Ramos (cell line): ENCODE measurements around the gene DAZAP1.
"Not testable (repeated sequence)": the region's sequence is repeated elsewhere in the genome, so short reads cannot be mapped to it uniquely, and the experiment has no call there.

Source experiments
- in situ Hi-C: fragments of 300-500 bp; cut with MboI; formaldehyde crosslinking; loops from one replicate; pipeline ENCODE4 v1.14.3; 2022; ENCODE audit warnings: low sequenced_read_pairs; ENCODE audit not compliant: unreplicated experiment

The DAZAP1 gene

GRCh38 chr19:1438933-1439354, 31.6 kb downstream of the DAZAP1 start:
- in situ Hi-C loops, result no loop called here

- in situ Hi-C loops, result not testable (repeated sequence)
These were observed 32.4 kb downstream of the DAZAP1 start for GRCh38 chr19:1439525-1440417.

GRCh38 chr19:1440418-1440801, 33.0 kb downstream of the DAZAP1 start:
- in situ Hi-C loops, result no loop called here

DNA sequence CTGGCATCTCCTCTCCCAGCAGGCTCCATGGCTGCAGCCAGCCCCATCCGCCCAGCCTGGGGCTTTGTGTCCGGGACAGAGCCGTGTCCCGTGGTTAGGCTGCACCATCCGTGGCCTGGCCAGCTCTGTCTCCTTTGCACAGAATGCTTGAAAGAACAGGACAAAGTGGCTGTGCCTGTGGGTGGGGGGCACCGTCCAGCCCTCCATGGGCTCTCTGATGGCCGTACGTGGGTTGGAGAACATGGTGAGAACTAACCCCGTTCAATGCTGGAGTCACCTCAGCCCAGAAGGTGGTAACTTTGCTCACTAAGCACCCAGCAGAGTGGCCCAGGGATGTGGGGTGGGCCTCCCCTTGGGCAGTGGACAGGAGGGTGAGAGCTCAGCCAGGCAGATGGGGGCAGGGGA, 33.6 kb downstream of the DAZAP1 start:
- in situ Hi-C loops, result no loop called here

- in situ Hi-C loops, result no loop called here
These were observed 34.5 kb downstream of the DAZAP1 start for GRCh38 chr19:1441677-1442438.

GRCh38 chr19:1445185-1445931, 38.0 kb downstream of the DAZAP1 start:
- in situ Hi-C loops, result no loop called here

- in situ Hi-C loops, result no loop called here
These were observed 38.7 kb downstream of the DAZAP1 start for GRCh38 chr19:1445932-1446712.

DNA sequence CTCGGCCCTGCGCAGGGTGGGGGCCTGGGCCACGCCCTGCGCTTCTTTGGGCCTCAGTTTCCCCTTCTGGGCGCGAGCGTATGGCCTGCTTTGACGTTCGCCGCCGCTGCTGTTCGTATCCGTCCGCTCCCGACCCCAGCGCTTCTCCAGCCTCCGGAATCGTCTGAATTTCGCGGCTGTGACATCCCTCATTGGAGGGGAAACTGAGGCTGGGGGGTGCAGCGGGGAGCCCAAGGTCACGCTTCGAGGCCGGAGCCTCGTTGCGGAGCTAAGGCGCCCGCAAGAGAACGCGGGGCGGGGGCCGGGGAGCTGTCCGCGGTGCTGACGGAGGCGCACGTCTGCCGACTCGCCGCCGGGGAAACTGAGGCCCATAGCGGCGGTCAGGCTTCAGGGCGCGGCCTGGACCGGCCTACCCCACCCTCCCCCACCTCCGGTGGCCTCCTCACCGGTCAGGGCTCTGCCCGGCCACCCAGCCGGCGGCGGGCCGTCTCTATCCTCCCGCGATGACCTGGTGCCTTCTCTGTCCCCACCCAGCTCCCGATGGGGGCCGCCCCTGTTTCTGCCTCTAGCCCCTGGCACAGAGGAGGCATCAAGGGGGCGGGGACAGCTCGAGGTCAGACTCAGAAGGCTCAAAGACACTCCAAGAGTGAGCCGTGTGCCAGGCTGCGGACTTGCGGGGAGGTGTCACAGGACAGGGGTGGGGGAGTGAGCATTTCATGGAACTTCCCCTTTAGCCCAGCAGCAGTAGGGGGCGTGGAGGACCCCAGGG, 39.5 kb downstream of the DAZAP1 start:
- in situ Hi-C loops, result no loop called here

GRCh38 chr19:1447504-1447903, 40.1 kb downstream of the DAZAP1 start:
- in situ Hi-C loops, result no loop called here

GRCh38 chr19:1447944-1448343, 40.6 kb downstream of the DAZAP1 start:
- in situ Hi-C loops, result no loop called here

GRCh38 chr19:1449467-1450442, 42.4 kb downstream of the DAZAP1 start, which contains the start of gene APC2:
Gene APC2, plus strand, starts transcription at chr19:1450121. Its CDS starts 2,881 bp downstream, at chr19:1453002.
- in situ Hi-C loops, result no loop called here

DNA sequence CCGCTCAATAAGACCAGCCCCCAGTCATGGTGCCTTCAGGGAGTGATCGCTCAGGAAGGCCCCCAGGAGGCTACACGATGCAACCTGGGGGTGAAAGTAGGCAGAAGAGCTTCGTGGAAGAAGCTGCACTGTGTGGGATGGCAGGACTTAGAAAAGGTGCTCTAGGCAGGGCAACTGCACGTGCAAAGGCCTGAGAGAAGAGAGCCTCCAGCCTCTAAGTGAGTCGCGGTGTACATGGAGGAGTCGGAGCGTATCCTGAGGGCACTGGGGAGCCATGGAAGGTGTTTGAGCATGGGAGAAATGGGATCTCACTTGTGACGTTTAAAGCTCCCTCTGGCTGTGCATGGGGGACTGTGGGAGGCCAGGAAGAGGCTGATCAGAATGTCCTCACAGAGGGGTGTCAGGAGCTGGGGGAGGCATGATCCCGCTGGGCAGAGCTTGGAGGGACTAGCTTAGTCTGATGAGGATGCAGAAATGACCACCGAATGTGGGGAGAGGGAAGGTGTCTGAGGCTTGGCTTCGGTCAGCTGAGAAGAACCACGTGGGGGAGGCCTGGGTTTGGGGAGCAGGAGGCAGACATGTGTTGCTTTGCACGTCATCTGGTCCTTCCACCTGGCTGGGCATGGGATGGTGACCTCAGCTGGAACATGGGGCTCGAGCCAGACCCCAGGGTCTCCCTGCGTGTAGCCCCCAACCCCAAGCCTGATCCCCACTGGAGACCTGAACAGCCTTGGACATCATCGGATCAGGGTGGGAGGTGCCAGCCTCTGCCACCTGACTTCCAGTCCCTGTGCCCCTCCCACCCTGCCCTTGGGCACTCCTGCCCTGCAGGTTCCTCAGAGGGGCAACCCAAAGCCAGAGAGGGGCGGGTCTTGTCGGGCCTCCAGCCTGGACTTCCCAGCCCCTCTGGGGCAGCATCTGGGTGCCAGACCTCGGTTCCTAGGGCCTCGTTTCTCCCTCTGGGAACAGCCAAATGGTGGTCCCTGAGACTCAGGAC, 43.6 kb downstream of the DAZAP1 start:
- in situ Hi-C loops, result no loop called here

DNA sequence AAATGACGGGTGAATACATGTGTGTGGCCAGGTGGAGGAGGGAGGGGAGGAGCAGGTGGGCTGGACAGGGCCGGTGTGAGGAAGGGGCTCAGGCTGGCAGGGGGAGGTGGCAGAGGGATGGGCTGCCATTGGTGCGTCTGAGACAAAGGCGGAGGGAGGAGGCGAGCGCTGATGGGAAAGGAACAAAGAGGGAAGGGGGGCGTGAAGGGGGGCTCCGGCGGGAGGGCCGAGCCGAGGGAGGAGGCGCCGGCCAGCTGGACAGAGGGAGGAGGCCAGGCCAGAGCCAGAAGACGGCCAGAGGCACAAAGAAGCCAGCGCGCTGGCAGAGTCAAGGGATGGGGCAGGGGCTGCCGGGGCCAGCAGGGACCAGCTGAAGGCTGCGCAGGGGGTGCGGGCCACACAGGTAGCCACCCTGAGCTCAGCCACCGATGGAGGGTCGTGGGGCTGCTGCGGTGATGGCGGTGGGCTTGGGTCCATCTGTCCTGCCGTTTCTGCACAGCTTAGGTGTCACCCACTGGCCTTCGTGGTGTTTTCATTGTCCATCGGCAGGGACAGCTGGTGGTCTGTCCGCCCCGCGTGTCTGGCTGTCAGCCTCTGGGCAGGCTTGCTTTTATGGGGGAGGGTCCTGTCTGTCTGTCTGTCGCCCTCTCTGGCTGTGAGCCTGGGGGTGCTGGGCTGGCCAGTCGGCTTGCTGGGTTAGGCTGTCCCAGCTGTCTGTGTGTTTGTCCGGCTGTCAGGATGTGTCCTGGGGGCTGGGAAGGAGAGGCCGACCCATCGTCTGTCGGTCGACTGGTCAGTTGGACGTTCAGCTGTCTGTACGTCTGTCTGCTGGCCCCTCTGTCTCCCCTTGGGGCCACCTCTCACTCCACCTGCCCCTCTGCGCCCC, 44.8 kb downstream of the DAZAP1 start:
- in situ Hi-C loops, result no loop called here

- in situ Hi-C loops, result no loop called here
These were observed 45.6 kb downstream of the DAZAP1 start for GRCh38 chr19:1452802-1453524.
